Measurements from ENCODE around the gene MED12L. TPM values are rescaled to one million over a fixed set of nuclear protein-coding genes. Genes with fewer than 3 reads are reported as not detected.

The MED12L gene
- total RNA-seq, 1 experiment from 2014 or later: not detected

GRCh38 chr3:151328298-151328995, 243.0 kb downstream of the MED12L start:
- in situ Hi-C loops (cut with HindIII; ENCODE audit: low sequenced_read_pairs): no loop called here
- DNase-seq (ENCODE audit: low spot score): no peak

GRCh38 chr3:151329363-151329762, 243.9 kb downstream of the MED12L start, which contains the start of gene P2RY13:
Gene P2RY13 (minus strand): TSS chr3:151329549. CDS start chr3:151329528, 21 bp downstream.
- in situ Hi-C loops (cut with HindIII; ENCODE audit: low sequenced_read_pairs): no loop called here
- DNase-seq (ENCODE audit: low spot score): no peak

GRCh38 chr3:151330379-151330778, 244.9 kb downstream of the MED12L start:
- in situ Hi-C loops (cut with HindIII; ENCODE audit: low sequenced_read_pairs): no loop called here
- DNase-seq (ENCODE audit: low spot score): no peak

GRCh38 chr3:151330899-151331298, 245.4 kb downstream of the MED12L start:
- DNase-seq (ENCODE audit: low spot score): no peak
- in situ Hi-C loops (cut with HindIII; ENCODE audit: low sequenced_read_pairs): no loop called here

- in situ Hi-C loops (cut with HindIII; ENCODE audit: low sequenced_read_pairs): no loop called here
Measured at GRCh38 chr3:151331696-151332095, 246.2 kb downstream of the MED12L start.

GRCh38 chr3:151345859-151346258, 260.4 kb downstream of the MED12L start:
- in situ Hi-C loops (cut with HindIII; ENCODE audit: low sequenced_read_pairs): no loop called here

More at GRCh38 chr3:151331696-151332095, 246.2 kb downstream of the MED12L start:
- no peak for DNase-seq (ENCODE audit: low spot score)

GRCh38 chr3:151346292-151346691, 260.8 kb downstream of the MED12L start:
- no peak for DNase-seq (ENCODE audit: low spot score)
- in situ Hi-C loops (cut with HindIII; ENCODE audit: low sequenced_read_pairs): no loop called here

More at GRCh38 chr3:151345859-151346258, 260.4 kb downstream of the MED12L start:
- no peak for DNase-seq (ENCODE audit: low spot score)

GRCh38 chr3:151347432-151347831, 262.0 kb downstream of the MED12L start:
- in situ Hi-C loops (cut with HindIII; ENCODE audit: low sequenced_read_pairs): no loop called here
- DNase-seq (ENCODE audit: low spot score): no peak

- in situ Hi-C loops (cut with HindIII; ENCODE audit: low sequenced_read_pairs): no loop called here
- no peak for DNase-seq (ENCODE audit: low spot score)
Measured at GRCh38 chr3:151350656-151351055, 265.2 kb downstream of the MED12L start.

- no peak for DNase-seq (ENCODE audit: low spot score)
- in situ Hi-C loops (cut with HindIII; ENCODE audit: low sequenced_read_pairs): no loop called here
Measured at GRCh38 chr3:151351219-151351618, 265.8 kb downstream of the MED12L start.

GRCh38 chr3:151351648-151352047, 266.2 kb downstream of the MED12L start:
- no peak for DNase-seq (ENCODE audit: low spot score)
- in situ Hi-C loops (cut with HindIII; ENCODE audit: low sequenced_read_pairs): no loop called here

- no peak for DNase-seq (ENCODE audit: low spot score)
Measured at GRCh38 chr3:151356794-151357462, 271.5 kb downstream of the MED12L start.

GRCh38 chr3:151357463-151357850, 272.0 kb downstream of the MED12L start:
- no peak for DNase-seq (ENCODE audit: low spot score)
- in situ Hi-C loops (cut with HindIII; ENCODE audit: low sequenced_read_pairs): no loop called here

More at GRCh38 chr3:151356794-151357462, 271.5 kb downstream of the MED12L start:
- in situ Hi-C loops (cut with HindIII; ENCODE audit: low sequenced_read_pairs): no loop called here

GRCh38 chr3:151362751-151363174, 277.3 kb downstream of the MED12L start:
- in situ Hi-C loops (cut with HindIII; ENCODE audit: low sequenced_read_pairs): no loop called here
- no peak for DNase-seq (ENCODE audit: low spot score)

- no peak for DNase-seq (ENCODE audit: low spot score)
- in situ Hi-C loops (cut with HindIII; ENCODE audit: low sequenced_read_pairs): no loop called here
Measured at GRCh38 chr3:151366993-151367392, 281.5 kb downstream of the MED12L start.

GRCh38 chr3:151367448-151367847, 282.0 kb downstream of the MED12L start:
- no peak for DNase-seq (ENCODE audit: low spot score)
- in situ Hi-C loops (cut with HindIII; ENCODE audit: low sequenced_read_pairs): no loop called here

GRCh38 chr3:151371526-151371925, 286.1 kb downstream of the MED12L start:
- in situ Hi-C loops (cut with HindIII; ENCODE audit: low sequenced_read_pairs): no loop called here
- DNase-seq (ENCODE audit: low spot score): no peak

GRCh38 chr3:151372063-151372820, 286.8 kb downstream of the MED12L start:
- DNase-seq (ENCODE audit: low spot score): no peak
- in situ Hi-C loops (cut with HindIII; ENCODE audit: low sequenced_read_pairs): no loop called here

- DNase-seq (ENCODE audit: low spot score): no peak
- in situ Hi-C loops (cut with HindIII; ENCODE audit: low sequenced_read_pairs): no loop called here
Measured at GRCh38 chr3:151377768-151378385, 292.4 kb downstream of the MED12L start.
